Adrenal gland (tissue), 12 donors: ENCODE results near the gene DHX57. TPM values are rescaled to one million over a fixed set of nuclear protein-coding genes. Genes with fewer than 3 reads are reported as not detected.

Experiments used
- DNase-seq, 7 donors: peaks; one replicate each; pipeline ENCODE4 v3.0.0-alpha.2; 2019 to 2020
- H3K27ac ChIP-seq, 5 donors: fragments of 200-600 bp; sonication (generic) in 4 of 5; 1 replicate in 3 of 5; 2 replicates in 2 of 5; pipeline versions ENCODE4 v1.5.1 to v1.8.0; 2016 to 2020; ENCODE audit warnings: mild to moderate bottlenecking in 1 of 5
- H3K27me3 ChIP-seq: fragments of 200-600 bp; 2 replicates; pipeline ENCODE4 v1.8.0; 2021
- H3K36me3 ChIP-seq, 2 donors: fragments of 200-600 bp; replicated peaks in 1 of 2; 1 replicate in 1 of 2; 2 replicates in 1 of 2; pipeline versions ENCODE4 v1.5.1 to v1.8.0; 2018 to 2022
- H3K4me1 ChIP-seq, 2 donors: fragments of 200-600 bp; replicated peaks in 1 of 2; 1 replicate in 1 of 2; 2 replicates in 1 of 2; pipeline versions ENCODE4 v1.5.1 to v1.8.0; 2018 to 2021
- H3K4me3 ChIP-seq, 4 donors: fragments of 200-600 bp; sonication (generic) in 3 of 4; one replicate each; pipeline ENCODE4 v1.5.1; 2016 to 2018
- H3K9me3 ChIP-seq, 3 donors: fragments of 200-600 bp; sonication (generic) in 1 of 3; replicated peaks in 1 of 3; 1 replicate in 2 of 3; 2 replicates in 1 of 3; pipeline versions ENCODE4 v1.5.1 to v1.8.0; 2016 to 2021
- POLR2A ChIP-seq, 2 donors: fragments of 450-650 bp; IDR thresholded peaks; one replicate each; pipeline ENCODE4 v1.6.1; 2017; ENCODE audit warnings: antibody characterized with exemption in 2 of 2, mild to moderate bottlenecking in 2 of 2, moderate library complexity in 1 of 2
- WGBS, 4 donors: extraction: QIAGEN DNeasy Blood & Tissue Kit in 2 of 4; methylation state at CpG; one replicate each; pipeline versions ENCODE4 v1.1.5 to v1.1.7; 2013 to 2017; 5-methylcytosine and 5-hydroxymethylcytosine counted together
- intact Hi-C, 2 donors: fragments of 100-400 bp; cut with DNase I; formaldehyde crosslinking; loops; one replicate each; pipeline versions ENCODE4 v1.14.1 to v1.15.0; 2022 to 2023
- polyA plus RNA-seq, 3 donors: library from polyadenylated mRNA; stranded (reverse); fragments of 200-250 nt in 2 of 3; fragments of 350-450 nt in 1 of 3; fragmentation: Illumina TruSeq in 1 of 3; extraction: RNeasy Lipid Tissue Mini Kit (QIAGEN cat#74804) in 1 of 3; gene quantifications; one replicate each; pipeline ENCODE4 v1.2.3, GENCODE V29; 2013 to 2014
- total RNA-seq, 9 donors: library from RNA; depleted of rRNA in 4 of 9; stranded (reverse); fragments of >200 nt in 4 of 9; fragments of 120-200 nt in 1 of 9; fragmentation: NEBNext Ultra II Directional in 1 of 9; extraction: Animal tissue kit (Norgen Biotek cat#: 25700) in 1 of 9; gene quantifications; one replicate each; pipeline versions ENCODE4 v1.1.0 to v1.2.4, GENCODE V29; 2013 to 2023
- TF ChIP-seq, protein P1 (sequence below), 6 experiments: fragments of 450-650 bp in 4 of 6; fragments of 200-600 bp in 2 of 6; sonication (generic) in 1 of 6; IDR thresholded peaks; 1 replicate in 5 of 6; 2 replicates in 1 of 6; pipeline versions ENCODE4 v1.5.1 to v1.8.0; 2016 to 2021; ENCODE audit warnings: antibody characterized with exemption in 6 of 6, mild to moderate bottlenecking in 2 of 6, moderate library complexity in 1 of 6
- donor health status: healthy with polysubstance abuse.
- donor health status: Bipolar disorder and iron deficiency.
- donor health status: DM: yes; HTN: yes; CAD: no.
- donor health status: DM: no; HTN: no; CAD: no.
- donor health status: DM: no; HTN: no; CAD: no.
- donor health status: DM: yes; HTN: yes; CAD: no.

DHX57 gene
- total and polyA plus RNA-seq, 12 donors = 9.4 to 30.5 (median 18.1) TPM

DNA sequence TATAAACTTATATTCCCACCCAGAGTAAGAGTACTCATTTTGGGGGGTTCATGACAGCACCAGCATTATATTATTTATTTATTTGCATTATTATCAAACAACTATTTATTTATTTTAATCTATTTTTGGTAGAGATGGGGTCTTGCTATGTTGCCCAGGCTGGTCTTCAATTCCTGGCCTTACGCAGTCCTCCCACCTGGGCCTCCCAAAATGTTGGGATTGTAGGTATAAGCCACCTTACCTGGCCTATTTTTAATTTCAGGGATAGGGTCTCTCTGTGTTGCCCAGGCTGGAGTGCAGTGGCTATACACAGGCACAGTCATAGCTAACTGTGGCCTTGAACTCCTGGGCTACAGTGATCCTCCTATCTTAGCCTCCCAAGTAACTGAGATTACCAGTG is 67.1 kb downstream of the DHX57 start:
- H3K36me3 ChIP-seq = peaks cover 0 to 22% of the 10 kb centered on the region in 2 donors
- intact Hi-C loops = no loop called here
- no peaks in the 10 kb centered on the region for H3K4me1 ChIP-seq
- 96 to 100% (median 99%) methylated on average over 1 of the region's 1 CpG for WGBS, 4 donors
- H3K4me3 ChIP-seq = no peak overlapping the region
- no peaks in the 10 kb centered on the region for H3K27me3 ChIP-seq
- no peak overlapping the region for H3K27ac ChIP-seq
- TF ChIP-seq, protein P1, sequence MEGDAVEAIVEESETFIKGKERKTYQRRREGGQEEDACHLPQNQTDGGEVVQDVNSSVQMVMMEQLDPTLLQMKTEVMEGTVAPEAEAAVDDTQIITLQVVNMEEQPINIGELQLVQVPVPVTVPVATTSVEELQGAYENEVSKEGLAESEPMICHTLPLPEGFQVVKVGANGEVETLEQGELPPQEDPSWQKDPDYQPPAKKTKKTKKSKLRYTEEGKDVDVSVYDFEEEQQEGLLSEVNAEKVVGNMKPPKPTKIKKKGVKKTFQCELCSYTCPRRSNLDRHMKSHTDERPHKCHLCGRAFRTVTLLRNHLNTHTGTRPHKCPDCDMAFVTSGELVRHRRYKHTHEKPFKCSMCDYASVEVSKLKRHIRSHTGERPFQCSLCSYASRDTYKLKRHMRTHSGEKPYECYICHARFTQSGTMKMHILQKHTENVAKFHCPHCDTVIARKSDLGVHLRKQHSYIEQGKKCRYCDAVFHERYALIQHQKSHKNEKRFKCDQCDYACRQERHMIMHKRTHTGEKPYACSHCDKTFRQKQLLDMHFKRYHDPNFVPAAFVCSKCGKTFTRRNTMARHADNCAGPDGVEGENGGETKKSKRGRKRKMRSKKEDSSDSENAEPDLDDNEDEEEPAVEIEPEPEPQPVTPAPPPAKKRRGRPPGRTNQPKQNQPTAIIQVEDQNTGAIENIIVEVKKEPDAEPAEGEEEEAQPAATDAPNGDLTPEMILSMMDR (IDR thresholded peaks at IDR 0.05) = no peak
- TF ChIP-seq POLR2A (IDR thresholded peaks at IDR 0.05) = no peak
- no peaks in the 10 kb centered on the region for H3K9me3 ChIP-seq
- DNase-seq = no peak

DNA sequence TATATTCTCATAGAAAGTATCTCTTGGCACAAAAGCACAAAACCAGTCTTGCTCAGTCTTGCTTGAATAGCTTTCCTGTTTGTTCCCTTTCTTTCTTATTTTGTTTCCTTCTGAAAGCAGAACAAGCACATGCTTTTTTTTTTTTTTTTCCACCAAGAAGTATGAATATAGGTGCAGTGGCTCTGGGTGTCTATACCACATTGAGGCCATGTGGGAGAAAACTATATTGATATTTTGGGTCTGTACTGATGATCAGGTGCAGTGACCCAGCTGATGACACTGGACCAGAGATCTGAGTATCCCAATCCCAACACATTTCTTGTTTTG is 69.0 kb downstream of the DHX57 start:
- TF ChIP-seq POLR2A (IDR thresholded peaks at IDR 0.05) = no peak
- TF ChIP-seq, protein P1 (IDR thresholded peaks at IDR 0.05) = no peak
- no peak for DNase-seq
- Histone ChIP-seq H3K4me3 (no peak overlapping the region), H3K27me3 (no peaks in the 10 kb centered on the region), H3K9me3 (no peaks in the 10 kb centered on the region), H3K4me1 (no peaks in the 10 kb centered on the region), H3K36me3 (peaks cover 0 to 23% of the 10 kb centered on the region in 2 donors), H3K27ac (no peak overlapping the region)
- intact Hi-C loops = no loop called here

- H3K4me1 ChIP-seq = no peaks in the 10 kb centered on the region
- H3K27ac ChIP-seq = no peak overlapping the region
- 79 to 90% (median 81%) methylated on average over 2 of the region's 2 CpGs for WGBS, 4 donors
- H3K9me3 ChIP-seq = no peaks in the 10 kb centered on the region
- H3K4me3 ChIP-seq = no peak overlapping the region
- TF ChIP-seq, protein P1 (IDR thresholded peaks at IDR 0.05) = no peak
- no peak for TF ChIP-seq POLR2A (IDR thresholded peaks at IDR 0.05)
- no peaks in the 10 kb centered on the region for H3K27me3 ChIP-seq
- intact Hi-C loops = no loop called here
- peaks cover 0 to 18% of the 10 kb centered on the region in 2 donors for H3K36me3 ChIP-seq
- peak in 1 of 7 donors; percentile 10 for DNase-seq
These were observed 69.6 kb downstream of the DHX57 start for GRCh38 chr2:38806015-38806732.

DNA sequence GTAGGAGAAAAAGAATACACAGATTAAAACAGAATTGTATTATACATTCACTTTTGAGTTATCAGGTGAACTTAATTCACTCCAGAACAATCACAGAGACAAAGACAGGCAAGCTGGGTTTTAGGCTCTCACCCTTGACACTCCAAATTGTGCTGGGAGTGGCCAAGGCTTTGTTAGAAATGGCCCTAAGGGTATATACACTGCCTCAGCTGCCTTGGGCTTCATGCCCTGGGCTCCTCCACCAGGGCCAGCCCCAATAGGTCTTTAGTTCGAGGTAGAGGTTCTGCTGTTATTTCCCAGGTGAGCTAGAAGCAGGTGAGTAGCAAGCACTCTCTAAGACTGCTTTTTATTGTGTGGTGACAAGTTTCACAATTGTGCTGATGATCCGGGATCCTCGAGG is 77.8 kb downstream of the DHX57 start:
- H3K36me3 ChIP-seq = peaks cover 0 to 11% of the 10 kb centered on the region in 2 donors
- 84 to 94% (median 89%) methylated on average over 2 to 3 of the region's 3 CpGs for WGBS, 4 donors
- no peaks in the 10 kb centered on the region for H3K9me3 ChIP-seq
- TF ChIP-seq, protein P1 (IDR thresholded peaks at IDR 0.05) = no peak
- no peak for TF ChIP-seq POLR2A (IDR thresholded peaks at IDR 0.05)
- H3K27ac ChIP-seq = no peak overlapping the region
- H3K4me1 ChIP-seq = no peaks in the 10 kb centered on the region
- DNase-seq = no peak
- intact Hi-C loops = no loop called here
- no peak overlapping the region for H3K4me3 ChIP-seq
- H3K27me3 ChIP-seq = no peaks in the 10 kb centered on the region
